HEK293 (cell line): Measurements from ENCODE around the gene TMEM119.
A peak's percentile ranks its signal among the peaks of the same experiment; 100 is the strongest.

Experiments used
- HOXA7 ChIP-seq: sonication (generic); formaldehyde crosslinking; IDR thresholded peaks from 2 replicates; pipeline ENCODE4 v1.8.1; 2022; ENCODE audit warnings: missing genetic modification reagents, borderline replicate concordance
- KLF1 ChIP-seq: fragments of 450-650 bp; formaldehyde crosslinking; IDR thresholded peaks from 2 replicates; pipeline ENCODE4 v1.5.1; 2016; ENCODE audit warnings: missing biosample characterization, missing genetic modification characterization
- MZF1 ChIP-seq: fragments of 450-650 bp; formaldehyde crosslinking; IDR thresholded peaks from 2 replicates; pipeline ENCODE4 v1.5.1; 2017; ENCODE audit warnings: missing biosample characterization, missing genetic modification characterization, borderline replicate concordance
- SETDB1 ChIP-seq: IDR thresholded peaks from one replicate; pipeline ENCODE4 v1.6.1; 2017; ENCODE audit warnings: mild to moderate bottlenecking, low read length, moderate library complexity, mixed read lengths; ENCODE audit not compliant: insufficient read length
- WT1 ChIP-seq: fragments of 450-650 bp; formaldehyde crosslinking; IDR thresholded peaks from 2 replicates; pipeline ENCODE4 v1.5.1; 2016; ENCODE audit warnings: missing biosample characterization, missing genetic modification characterization
- ZBTB44 ChIP-seq: fragments of 450-650 bp; IDR thresholded peaks from 2 replicates; pipeline ENCODE4 v1.5.1; 2018; ENCODE audit warnings: missing biosample characterization, mild to moderate bottlenecking, missing genetic modification characterization
- ZBTB48 ChIP-seq: fragments of 450-650 bp; formaldehyde crosslinking; IDR thresholded peaks from 2 replicates; pipeline ENCODE4 v1.5.1; 2016; ENCODE audit warnings: missing biosample characterization, missing genetic modification characterization
- ZFP3 ChIP-seq: fragments of 450-650 bp; formaldehyde crosslinking; IDR thresholded peaks from 2 replicates; pipeline ENCODE4 v1.5.1; 2016; ENCODE audit warnings: low read depth, missing biosample characterization, missing genetic modification characterization
- ZNF148 ChIP-seq: fragments of 450-650 bp; formaldehyde crosslinking; IDR thresholded peaks from 2 replicates; pipeline ENCODE4 v1.5.0; 2017; ENCODE audit warnings: missing biosample characterization, missing genetic modification characterization, borderline replicate concordance
- ZNF202 ChIP-seq: fragments of 450-650 bp; formaldehyde crosslinking; IDR thresholded peaks from 2 replicates; pipeline ENCODE4 v1.5.1; 2016; ENCODE audit warnings: missing biosample characterization, missing genetic modification characterization, borderline replicate concordance
- ZNF248 ChIP-seq: fragments of 450-650 bp; formaldehyde crosslinking; IDR thresholded peaks from 2 replicates; pipeline ENCODE4 v1.5.1; 2017; ENCODE audit warnings: missing biosample characterization, missing genetic modification characterization
- ZNF302 ChIP-seq: fragments of 450-650 bp; formaldehyde crosslinking; IDR thresholded peaks from 2 replicates; pipeline ENCODE4 v1.5.1; 2016; ENCODE audit warnings: missing biosample characterization, missing genetic modification characterization, low read depth
- ZNF324 ChIP-seq: fragments of 450-650 bp; formaldehyde crosslinking; IDR thresholded peaks from 2 replicates; pipeline ENCODE4 v1.5.1; 2016; ENCODE audit warnings: missing biosample characterization, missing genetic modification characterization
- ZNF354C ChIP-seq: fragments of 450-650 bp; formaldehyde crosslinking; IDR thresholded peaks from 2 replicates; pipeline ENCODE4 v1.5.1; 2016; ENCODE audit warnings: missing biosample characterization, missing genetic modification characterization, low read depth, borderline replicate concordance
- ZNF366 ChIP-seq: fragments of 450-650 bp; formaldehyde crosslinking; conservative IDR thresholded peaks from 2 replicates; pipeline ENCODE4 v1.5.1; 2016; ENCODE audit warnings: missing biosample characterization, missing genetic modification characterization
- ZNF473 ChIP-seq: fragments of 450-650 bp; formaldehyde crosslinking; IDR thresholded peaks from 2 replicates; pipeline ENCODE4 v1.5.1; 2017; ENCODE audit warnings: missing biosample characterization, missing genetic modification characterization
- ZNF513 ChIP-seq: fragments of 450-650 bp; IDR thresholded peaks from 2 replicates; pipeline ENCODE4 v1.5.1; 2018; ENCODE audit warnings: missing biosample characterization, missing genetic modification characterization
- ZNF561 ChIP-seq: fragments of 450-650 bp; IDR thresholded peaks from 2 replicates; pipeline ENCODE4 v1.5.1; 2018; ENCODE audit warnings: missing biosample characterization, missing genetic modification characterization, borderline replicate concordance
- ZNF585B ChIP-seq: fragments of 450-650 bp; formaldehyde crosslinking; IDR thresholded peaks from 2 replicates; pipeline ENCODE4 v1.5.1; 2016; ENCODE audit warnings: missing biosample characterization, missing genetic modification characterization
- ZNF610 ChIP-seq: fragments of 450-650 bp; formaldehyde crosslinking; IDR thresholded peaks from 2 replicates; pipeline ENCODE4 v1.5.1; 2016; ENCODE audit warnings: missing biosample characterization, missing genetic modification characterization, borderline replicate concordance
- ZNF658 ChIP-seq: fragments of 450-650 bp; formaldehyde crosslinking; IDR thresholded peaks from 2 replicates; pipeline ENCODE4; 2016; ENCODE audit warnings: missing biosample characterization, missing genetic modification characterization
- ZNF670 ChIP-seq: fragments of 450-650 bp; formaldehyde crosslinking; IDR thresholded peaks from 2 replicates; pipeline ENCODE4 v1.5.1; 2016; ENCODE audit warnings: missing biosample characterization, missing genetic modification characterization, low read depth
- TF ChIP-seq, protein P1 (sequence below): fragments of 450-650 bp; formaldehyde crosslinking; IDR thresholded peaks from 2 replicates; pipeline ENCODE4 v1.5.1; 2016; ENCODE audit warnings: missing biosample characterization, missing genetic modification characterization
- TF ChIP-seq, protein P2 (sequence below): fragments of 450-650 bp; formaldehyde crosslinking; IDR thresholded peaks from 2 replicates; pipeline ENCODE4 v1.5.1; 2016; ENCODE audit warnings: missing biosample characterization, missing genetic modification characterization
- TF ChIP-seq, protein P3 (sequence below): fragments of 450-650 bp; formaldehyde crosslinking; IDR thresholded peaks from 2 replicates; pipeline ENCODE4 v1.5.1; 2016; ENCODE audit warnings: missing biosample characterization, missing genetic modification characterization, borderline replicate concordance

The TMEM119 gene

GRCh38 chr12:108640802-108641445 is 43.0 kb upstream of the TMEM119 start (continued):
- TF ChIP-seq, protein P1, sequence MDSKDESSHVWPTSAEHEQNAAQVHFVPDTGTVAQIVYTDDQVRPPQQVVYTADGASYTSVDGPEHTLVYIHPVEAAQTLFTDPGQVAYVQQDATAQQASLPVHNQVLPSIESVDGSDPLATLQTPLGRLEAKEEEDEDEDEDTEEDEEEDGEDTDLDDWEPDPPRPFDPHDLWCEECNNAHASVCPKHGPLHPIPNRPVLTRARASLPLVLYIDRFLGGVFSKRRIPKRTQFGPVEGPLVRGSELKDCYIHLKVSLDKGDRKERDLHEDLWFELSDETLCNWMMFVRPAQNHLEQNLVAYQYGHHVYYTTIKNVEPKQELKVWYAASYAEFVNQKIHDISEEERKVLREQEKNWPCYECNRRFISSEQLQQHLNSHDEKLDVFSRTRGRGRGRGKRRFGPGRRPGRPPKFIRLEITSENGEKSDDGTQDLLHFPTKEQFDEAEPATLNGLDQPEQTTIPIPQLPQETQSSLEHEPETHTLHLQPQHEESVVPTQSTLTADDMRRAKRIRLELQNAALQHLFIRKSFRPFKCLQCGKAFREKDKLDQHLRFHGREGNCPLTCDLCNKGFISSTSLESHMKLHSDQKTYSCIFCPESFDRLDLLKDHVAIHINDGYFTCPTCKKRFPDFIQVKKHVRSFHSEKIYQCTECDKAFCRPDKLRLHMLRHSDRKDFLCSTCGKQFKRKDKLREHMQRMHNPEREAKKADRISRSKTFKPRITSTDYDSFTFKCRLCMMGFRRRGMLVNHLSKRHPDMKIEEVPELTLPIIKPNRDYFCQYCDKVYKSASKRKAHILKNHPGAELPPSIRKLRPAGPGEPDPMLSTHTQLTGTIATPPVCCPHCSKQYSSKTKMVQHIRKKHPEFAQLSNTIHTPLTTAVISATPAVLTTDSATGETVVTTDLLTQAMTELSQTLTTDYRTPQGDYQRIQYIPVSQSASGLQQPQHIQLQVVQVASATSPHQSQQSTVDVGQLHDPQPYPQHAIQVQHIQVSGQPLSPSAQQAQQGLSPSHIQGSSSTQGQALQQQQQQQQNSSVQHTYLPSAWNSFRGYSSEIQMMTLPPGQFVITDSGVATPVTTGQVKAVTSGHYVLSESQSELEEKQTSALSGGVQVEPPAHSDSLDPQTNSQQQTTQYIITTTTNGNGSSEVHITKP (tag by site-specific recombination): peak; percentile 76
- no peak for TF ChIP-seq ZNF354C (tag by site-specific recombination)
- no peak for TF ChIP-seq ZNF302 (tag by site-specific recombination)
- peak; percentile 85; the same call in 1 of the 2 replicates for TF ChIP-seq MZF1 (tag by site-specific recombination)
- no peak for TF ChIP-seq ZNF324 (tag by site-specific recombination)
- no peak for TF ChIP-seq HOXA7 (CRISPR knock-in tag)
- no peak for TF ChIP-seq SETDB1
- no peak for TF ChIP-seq ZNF366
- no peak for TF ChIP-seq ZNF473 (tag by site-specific recombination)
- TF ChIP-seq ZNF585B: no peak
- TF ChIP-seq ZNF670 (tag by site-specific recombination): no peak
- TF ChIP-seq, protein P2, sequence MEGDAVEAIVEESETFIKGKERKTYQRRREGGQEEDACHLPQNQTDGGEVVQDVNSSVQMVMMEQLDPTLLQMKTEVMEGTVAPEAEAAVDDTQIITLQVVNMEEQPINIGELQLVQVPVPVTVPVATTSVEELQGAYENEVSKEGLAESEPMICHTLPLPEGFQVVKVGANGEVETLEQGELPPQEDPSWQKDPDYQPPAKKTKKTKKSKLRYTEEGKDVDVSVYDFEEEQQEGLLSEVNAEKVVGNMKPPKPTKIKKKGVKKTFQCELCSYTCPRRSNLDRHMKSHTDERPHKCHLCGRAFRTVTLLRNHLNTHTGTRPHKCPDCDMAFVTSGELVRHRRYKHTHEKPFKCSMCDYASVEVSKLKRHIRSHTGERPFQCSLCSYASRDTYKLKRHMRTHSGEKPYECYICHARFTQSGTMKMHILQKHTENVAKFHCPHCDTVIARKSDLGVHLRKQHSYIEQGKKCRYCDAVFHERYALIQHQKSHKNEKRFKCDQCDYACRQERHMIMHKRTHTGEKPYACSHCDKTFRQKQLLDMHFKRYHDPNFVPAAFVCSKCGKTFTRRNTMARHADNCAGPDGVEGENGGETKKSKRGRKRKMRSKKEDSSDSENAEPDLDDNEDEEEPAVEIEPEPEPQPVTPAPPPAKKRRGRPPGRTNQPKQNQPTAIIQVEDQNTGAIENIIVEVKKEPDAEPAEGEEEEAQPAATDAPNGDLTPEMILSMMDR (tag by site-specific recombination): 0 out of 2 replicates have a peak, but pooled peaks have one; percentile 29
- TF ChIP-seq ZNF202 (tag by site-specific recombination): no peak
- TF ChIP-seq KLF1 (tag by site-specific recombination): peak; percentile 21; the same call in 1 of the 2 replicates
- TF ChIP-seq ZBTB44: 0 out of 2 replicates have a peak, but pooled peaks have one; percentile 15
- TF ChIP-seq WT1 (tag by site-specific recombination): peak; percentile 61; the same call in 1 of the 2 replicates
- no peak for TF ChIP-seq ZNF148 (tag by site-specific recombination)
- TF ChIP-seq ZFP3 (tag by site-specific recombination): no peak
- no peak for TF ChIP-seq ZNF513 (tag by site-specific recombination)
- TF ChIP-seq ZBTB48 (tag by site-specific recombination): no peak
- TF ChIP-seq ZNF561 (tag by site-specific recombination): 0 out of 2 replicates have a peak, but pooled peaks have one; percentile 25
- TF ChIP-seq, protein P3, sequence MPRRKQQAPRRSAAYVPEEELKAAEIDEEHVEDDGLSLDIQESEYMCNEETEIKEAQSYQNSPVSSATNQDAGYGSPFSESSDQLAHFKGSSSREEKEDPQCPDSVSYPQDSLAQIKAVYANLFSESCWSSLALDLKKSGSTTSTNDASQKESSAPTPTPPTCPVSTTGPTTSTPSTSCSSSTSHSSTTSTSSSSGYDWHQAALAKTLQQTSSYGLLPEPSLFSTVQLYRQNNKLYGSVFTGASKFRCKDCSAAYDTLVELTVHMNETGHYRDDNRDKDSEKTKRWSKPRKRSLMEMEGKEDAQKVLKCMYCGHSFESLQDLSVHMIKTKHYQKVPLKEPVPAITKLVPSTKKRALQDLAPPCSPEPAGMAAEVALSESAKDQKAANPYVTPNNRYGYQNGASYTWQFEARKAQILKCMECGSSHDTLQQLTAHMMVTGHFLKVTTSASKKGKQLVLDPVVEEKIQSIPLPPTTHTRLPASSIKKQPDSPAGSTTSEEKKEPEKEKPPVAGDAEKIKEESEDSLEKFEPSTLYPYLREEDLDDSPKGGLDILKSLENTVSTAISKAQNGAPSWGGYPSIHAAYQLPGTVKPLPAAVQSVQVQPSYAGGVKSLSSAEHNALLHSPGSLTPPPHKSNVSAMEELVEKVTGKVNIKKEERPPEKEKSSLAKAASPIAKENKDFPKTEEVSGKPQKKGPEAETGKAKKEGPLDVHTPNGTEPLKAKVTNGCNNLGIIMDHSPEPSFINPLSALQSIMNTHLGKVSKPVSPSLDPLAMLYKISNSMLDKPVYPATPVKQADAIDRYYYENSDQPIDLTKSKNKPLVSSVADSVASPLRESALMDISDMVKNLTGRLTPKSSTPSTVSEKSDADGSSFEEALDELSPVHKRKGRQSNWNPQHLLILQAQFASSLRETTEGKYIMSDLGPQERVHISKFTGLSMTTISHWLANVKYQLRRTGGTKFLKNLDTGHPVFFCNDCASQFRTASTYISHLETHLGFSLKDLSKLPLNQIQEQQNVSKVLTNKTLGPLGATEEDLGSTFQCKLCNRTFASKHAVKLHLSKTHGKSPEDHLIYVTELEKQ (tag by site-specific recombination): no peak
- TF ChIP-seq ZNF658 (tag by site-specific recombination): no peak
- no peak for TF ChIP-seq ZNF610 (tag by site-specific recombination)
- TF ChIP-seq ZNF248 (tag by site-specific recombination): no peak
